Eye (tissue), 1 donor: Measurements from ENCODE around the gene GPR150.
"Not testable (repeated sequence)": the region's sequence is repeated elsewhere in the genome, so short reads cannot be mapped to it uniquely, and the experiment has no call there.

Experiments
- DNase-seq: peaks from one replicate; pipeline ENCODE4 v3.0.0-alpha.2; 2015

GPR150 gene

GRCh38 chr5:95624368-95624767 is 4.5 kb downstream of the GPR150 start:
- DNase-seq: no peak

- no peak for DNase-seq
Measured at GRCh38 chr5:95626701-95627100, 6.8 kb downstream of the GPR150 start.

GRCh38 chr5:95627971-95628810 is 8.3 kb downstream of the GPR150 start:
- no peak for DNase-seq

GRCh38 chr5:95628933-95629332 is 9.0 kb downstream of the GPR150 start:
- no peak for DNase-seq

- DNase-seq: no peak
Measured at GRCh38 chr5:95630394-95630917, 10.6 kb downstream of the GPR150 start.

GRCh38 chr5:95631255-95631958 is 11.5 kb downstream of the GPR150 start:
- no peak for DNase-seq

- DNase-seq: no peak
Measured at GRCh38 chr5:95631991-95632675, 12.2 kb downstream of the GPR150 start.

GRCh38 chr5:95632942-95633341 is 13.1 kb downstream of the GPR150 start:
- DNase-seq: not testable (repeated sequence)

GRCh38 chr5:95633671-95634070 is 13.8 kb downstream of the GPR150 start:
- no peak for DNase-seq

- DNase-seq: no peak
Measured at GRCh38 chr5:95634081-95634480, 14.2 kb downstream of the GPR150 start.

- DNase-seq: no peak
Measured at GRCh38 chr5:95638632-95639031, 18.7 kb downstream of the GPR150 start.

- DNase-seq: no peak
Measured at GRCh38 chr5:95641741-95642220, 21.9 kb downstream of the GPR150 start.

GRCh38 chr5:95643152-95643551 is 23.3 kb downstream of the GPR150 start:
- no peak for DNase-seq

- DNase-seq: peak; percentile 76
Measured at GRCh38 chr5:95644351-95645042, 24.6 kb downstream of the GPR150 start.

GRCh38 chr5:95646226-95646568 is 26.3 kb downstream of the GPR150 start:
- not testable (repeated sequence) for DNase-seq

GRCh38 chr5:95646569-95647431 is 26.9 kb downstream of the GPR150 start, which contains the start of gene RFESD:
Gene RFESD, plus strand, starts transcription at chr5:95646777. Its CDS starts 5,495 bp downstream, at chr5:95652272.
- peak; percentile 98 for DNase-seq

- no peak for DNase-seq
Measured at GRCh38 chr5:95647886-95648860, 28.3 kb downstream of the GPR150 start.

GRCh38 chr5:95649274-95649673 is 29.4 kb downstream of the GPR150 start:
- no peak for DNase-seq

GRCh38 chr5:95649842-95650620 is 30.1 kb downstream of the GPR150 start:
- DNase-seq: no peak
